GM12892 (cell line): ENCODE measurements around the gene CMIP.

Experiments used
- DNase-seq: peaks from one replicate; pipeline ENCODE4 v3.0.0; 2011; ENCODE audit not compliant: insufficient read length
- FAIRE-seq: peaks from 2 replicates; lab custom pipeline; 2011; peaks lifted over from hg19 to GRCh38; lab: Jason Lieb, UNC
- POLR2A ChIP-seq: IDR thresholded peaks from 2 replicates; pipeline ENCODE4 v1.6.1; 2011; ENCODE audit warnings: low read depth, low read length, control low read depth
- POLR2AphosphoS5 ChIP-seq: IDR thresholded peaks from 2 replicates; pipeline ENCODE4 v1.6.1; 2011; ENCODE audit warnings: low read depth, low read length, control low read depth
- TAF1 ChIP-seq: IDR thresholded peaks from 2 replicates; pipeline ENCODE4 v1.6.1; 2011; ENCODE audit warnings: low read depth, mild to moderate bottlenecking, control low read depth, low read length, borderline replicate concordance

Gene CMIP

DNA sequence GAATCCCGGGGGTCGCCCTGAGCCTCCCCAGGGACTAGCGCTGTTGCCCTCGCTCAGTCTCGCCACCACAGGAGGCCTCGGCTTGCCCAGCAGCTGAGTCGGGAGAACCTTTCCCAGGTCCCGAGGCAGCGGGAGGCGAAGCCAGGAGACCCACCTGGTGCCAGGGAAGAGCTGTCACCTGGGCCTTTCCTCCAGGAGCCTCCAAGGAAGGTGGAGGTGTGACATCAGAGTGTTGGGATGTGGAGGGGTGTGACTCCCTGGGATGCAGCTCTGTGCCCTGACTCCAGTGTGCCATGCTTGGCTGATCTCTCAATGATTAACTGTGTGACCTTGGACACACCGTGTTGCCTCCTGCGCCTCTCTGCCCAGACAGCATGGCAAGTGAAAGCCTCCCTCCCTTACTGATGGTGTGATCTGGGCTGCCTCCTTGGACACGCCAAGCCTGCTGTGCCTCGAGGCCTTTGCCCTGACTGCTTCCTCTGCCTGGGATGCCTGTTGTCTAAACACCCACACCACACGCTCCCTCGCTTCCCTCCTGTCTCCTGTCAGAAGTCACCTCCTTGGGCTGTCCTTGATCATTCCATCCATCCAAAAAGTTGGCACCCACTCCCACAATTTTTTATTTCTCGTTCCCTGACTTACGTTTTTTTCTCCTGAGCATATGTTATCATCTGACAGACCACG is 88.0 kb downstream of the CMIP start:
- TF ChIP-seq POLR2AphosphoS5 (no peak), POLR2A (no peak), TAF1 (no peak)
- no peak for DNase-seq
- no peak for FAIRE-seq

DNA sequence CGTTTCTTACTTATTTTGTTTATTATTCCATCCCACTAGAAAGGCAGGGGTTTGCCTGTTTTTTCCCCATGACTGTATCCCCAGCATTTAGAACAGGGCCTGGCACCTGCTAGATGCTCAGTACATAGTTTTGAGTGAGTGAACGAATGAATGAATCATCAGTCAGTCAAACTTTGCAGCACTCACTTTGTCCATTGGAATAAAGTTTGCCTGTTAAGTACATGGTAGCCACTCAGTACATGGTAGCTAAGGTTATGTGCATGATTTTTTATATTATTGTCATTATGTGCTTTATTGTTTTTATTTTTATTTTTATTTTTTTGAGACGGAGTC is 88.5 kb downstream of the CMIP start:
- TF ChIP-seq TAF1, result no peak
- no peak for TF ChIP-seq POLR2A
- TF ChIP-seq POLR2AphosphoS5, result no peak
- FAIRE-seq, result no peak

DNA sequence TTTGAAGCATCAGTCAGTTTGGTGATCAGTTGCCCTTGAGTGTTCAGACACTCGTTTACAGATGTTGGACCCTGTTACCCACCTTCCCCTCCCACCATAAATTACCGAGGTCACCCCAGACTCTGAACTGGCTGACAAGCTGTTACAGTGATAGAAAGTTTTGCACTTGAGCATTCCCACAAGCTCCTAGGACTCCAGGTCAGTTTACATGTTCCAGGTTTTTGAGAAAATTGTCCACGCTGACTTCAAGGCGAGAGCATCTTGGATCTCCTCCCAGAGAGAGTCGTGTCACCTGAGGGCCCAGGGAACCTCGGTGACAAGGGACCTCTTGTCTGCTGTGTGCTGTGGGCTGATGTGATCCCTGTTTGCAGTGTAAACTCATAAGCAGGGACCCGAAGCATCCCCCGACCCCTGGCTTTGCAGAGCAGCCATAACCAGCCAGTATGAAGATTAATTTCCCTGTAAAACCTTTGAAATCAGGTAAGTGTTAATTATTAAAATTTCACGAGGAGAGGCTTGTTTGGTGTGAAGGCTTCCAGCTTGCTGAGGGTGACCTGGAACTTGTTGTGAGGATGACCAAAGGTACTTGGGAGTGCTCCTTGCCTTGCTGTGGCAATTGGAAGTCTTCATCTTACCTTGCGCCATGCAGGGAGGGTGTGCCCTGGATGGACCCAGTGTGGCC is 91.2 kb downstream of the CMIP start:
- DNase-seq, result no peak
- FAIRE-seq, result no peak
- TF ChIP-seq POLR2A (no peak), POLR2AphosphoS5 (no peak), TAF1 (no peak)

More for the DNA sequence above, 88.5 kb downstream of the CMIP start:
- DNase-seq, result no peak

- FAIRE-seq (no peak), DNase-seq (no peak)
- TF ChIP-seq POLR2AphosphoS5, result no peak
- TF ChIP-seq POLR2A, result no peak
- no peak for TF ChIP-seq TAF1
These were observed 92.0 kb downstream of the CMIP start for GRCh38 chr16:81536648-81537047.

DNA sequence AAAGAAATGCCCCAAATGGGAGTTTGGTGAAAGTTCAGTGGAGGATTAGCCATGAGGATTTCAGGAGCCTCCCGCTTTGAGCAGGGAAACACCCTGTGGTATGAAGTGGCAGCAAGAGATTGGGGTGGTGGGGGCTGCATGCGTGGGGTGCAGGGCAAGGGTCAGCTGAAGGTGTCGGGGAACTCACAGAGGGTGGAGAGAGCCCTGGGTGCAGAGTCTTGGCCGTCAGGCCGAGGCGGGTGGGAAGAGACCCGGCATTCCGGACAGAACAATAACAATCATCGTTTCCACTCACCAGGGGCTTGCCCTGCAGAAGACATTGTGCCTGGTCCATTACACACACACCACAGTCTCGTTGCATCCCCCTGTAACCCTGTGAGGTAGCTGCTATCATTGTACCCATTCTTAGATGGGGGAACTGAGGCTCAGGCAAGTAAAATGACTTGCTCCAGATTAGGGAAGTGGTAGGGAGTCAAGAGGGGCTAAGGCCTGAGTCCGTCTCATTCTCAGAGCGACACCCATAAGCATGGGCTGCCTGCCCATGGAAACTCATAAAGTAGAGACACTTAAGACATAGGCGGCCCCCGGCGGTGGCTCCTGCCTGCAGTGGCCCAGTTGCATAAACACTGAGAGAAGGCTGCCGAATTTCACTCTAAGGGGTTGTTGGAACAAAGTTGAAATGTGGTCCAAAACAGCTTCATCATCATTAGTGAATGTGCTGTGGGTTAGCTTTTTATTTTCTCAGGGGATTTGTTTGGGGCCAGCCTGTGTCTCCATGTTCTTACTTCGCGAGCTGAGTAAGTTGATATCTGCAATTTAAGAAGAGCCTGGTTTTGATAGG is 93.3 kb downstream of the CMIP start:
- DNase-seq (no peak), FAIRE-seq (no peak)
- TF ChIP-seq POLR2AphosphoS5 (no peak), POLR2A (no peak), TAF1 (no peak)

DNA sequence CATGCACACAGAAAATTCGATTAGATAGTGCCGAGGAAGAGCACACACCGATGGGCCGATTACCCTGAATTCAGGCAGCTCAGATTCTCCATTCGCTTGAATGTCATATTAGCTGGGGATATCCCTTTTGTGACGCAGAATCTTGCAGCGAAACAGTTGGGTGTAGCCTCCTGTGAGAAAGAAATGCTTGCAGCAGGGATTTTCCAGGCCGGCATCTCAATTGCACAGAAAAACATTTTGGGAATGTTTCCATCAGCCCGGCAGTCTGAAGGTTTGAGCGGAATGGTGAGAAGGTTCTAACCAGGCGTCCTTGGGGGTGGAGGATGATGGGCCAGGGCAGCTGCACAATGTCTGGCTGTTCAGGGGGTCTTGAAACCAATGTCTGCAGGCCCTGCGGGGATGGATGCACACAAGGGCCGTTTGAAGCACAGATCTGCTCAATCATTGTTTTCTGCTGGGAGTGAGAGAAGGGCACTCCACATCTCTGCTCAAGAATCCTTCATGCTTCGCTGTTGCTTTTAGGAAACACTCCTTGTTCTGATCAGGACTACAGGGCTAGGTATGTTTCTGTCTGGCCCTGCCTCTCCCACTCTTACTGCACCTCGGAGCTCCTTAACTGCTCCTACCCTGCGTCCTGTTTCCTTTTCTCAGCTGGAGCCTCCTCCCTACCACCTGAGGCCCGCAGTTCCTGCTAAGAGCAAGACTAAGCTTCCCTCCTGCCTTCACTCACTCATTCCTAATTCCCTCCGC is 94.6 kb downstream of the CMIP start:
- no peak for DNase-seq
- no peak for FAIRE-seq

GRCh38 chr16:81539759-81540472 is 95.3 kb downstream of the CMIP start:
- DNase-seq (no peak), FAIRE-seq (no peak)
- TF ChIP-seq POLR2A (no peak), POLR2AphosphoS5 (no peak), TAF1 (no peak)

More for the DNA sequence above, 94.6 kb downstream of the CMIP start:
- no peak for TF ChIP-seq POLR2AphosphoS5
- TF ChIP-seq TAF1, result no peak
- TF ChIP-seq POLR2A, result no peak

DNA sequence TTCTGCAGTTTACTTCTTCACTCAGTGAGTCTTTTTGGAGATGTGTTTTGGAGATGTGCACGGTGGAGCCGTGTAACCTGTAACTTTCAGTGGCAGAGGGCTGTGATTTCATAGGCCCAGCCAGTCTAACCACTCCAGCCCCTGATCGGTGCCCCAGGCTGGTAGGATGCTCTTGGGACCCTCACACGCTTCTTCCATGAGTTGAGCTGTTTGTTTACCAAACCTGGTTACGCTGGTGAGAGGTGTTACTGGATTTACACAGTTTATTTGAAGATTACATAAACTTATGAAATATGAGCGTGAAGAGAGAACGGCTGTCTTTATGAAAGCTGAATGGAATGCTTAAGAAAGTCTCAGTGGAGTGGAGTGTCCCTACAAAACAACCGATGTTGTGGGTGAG is 96.7 kb downstream of the CMIP start:
- DNase-seq (no peak), FAIRE-seq (no peak)
- no peak for TF ChIP-seq TAF1
- TF ChIP-seq POLR2A, result no peak
- TF ChIP-seq POLR2AphosphoS5, result no peak

DNA sequence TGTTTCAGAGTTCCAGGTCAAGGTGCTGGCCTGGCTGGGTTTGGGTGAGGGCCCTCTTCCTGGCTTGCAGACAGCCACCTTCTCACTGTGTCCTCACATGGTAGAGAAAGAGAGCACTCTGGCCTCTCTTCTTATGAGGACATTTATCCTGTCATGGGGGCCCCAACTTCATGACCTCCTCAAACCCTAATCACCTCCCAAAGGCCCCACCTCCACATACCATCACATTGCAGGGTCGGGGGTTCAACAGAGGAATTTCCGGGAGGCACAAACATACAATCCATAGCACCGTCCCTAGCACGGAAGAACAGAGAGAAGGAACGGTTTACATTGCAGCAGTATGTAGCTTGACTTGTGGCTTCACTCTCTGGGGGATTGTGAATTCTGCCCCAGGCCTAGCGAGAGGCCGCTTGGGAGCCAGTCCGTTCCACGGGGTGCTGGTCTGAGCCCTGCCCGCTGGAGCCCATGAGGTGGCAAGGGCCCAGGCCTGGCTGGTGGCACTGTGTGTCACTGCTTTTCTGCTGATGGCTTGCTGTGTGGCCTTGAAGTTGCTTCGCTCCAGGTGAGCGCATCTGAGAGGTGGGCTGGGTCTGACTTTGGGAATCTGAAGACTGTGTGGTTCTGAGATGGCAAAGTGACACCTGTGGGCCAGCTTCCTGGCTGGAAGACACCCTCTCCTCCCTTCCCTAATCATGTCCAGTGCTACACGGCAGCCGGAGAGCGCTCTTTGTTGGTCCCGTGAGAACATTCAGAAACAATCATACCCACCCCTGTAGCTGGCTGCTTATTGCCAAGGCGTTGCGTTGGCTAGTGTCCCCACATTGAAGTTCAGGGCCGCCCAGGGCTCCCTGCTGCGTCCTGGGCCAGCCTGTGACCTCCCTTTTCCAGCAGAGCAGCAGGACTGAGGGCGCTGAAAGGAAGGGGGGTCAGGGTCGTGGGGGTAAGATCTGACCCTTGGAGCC is 98.3 kb downstream of the CMIP start:
- TF ChIP-seq POLR2AphosphoS5 (no peak), TAF1 (no peak), POLR2A (no peak)
- FAIRE-seq, result no peak
- DNase-seq, result no peak
